GM11168 (cell line): ENCODE results near the gene ATP11A.
"Not testable (repeated sequence)": the region's sequence is repeated elsewhere in the genome, so short reads cannot be mapped to it uniquely, and the experiment has no call there.

Experiments
- in situ Hi-C: fragments of 300-500 bp; cut with MboI; formaldehyde crosslinking; loops from one replicate; pipeline ENCODE4 v1.12.0; 2022; ENCODE audit warnings: low sequenced_read_pairs; ENCODE audit not compliant: unreplicated experiment

ATP11A gene

DNA sequence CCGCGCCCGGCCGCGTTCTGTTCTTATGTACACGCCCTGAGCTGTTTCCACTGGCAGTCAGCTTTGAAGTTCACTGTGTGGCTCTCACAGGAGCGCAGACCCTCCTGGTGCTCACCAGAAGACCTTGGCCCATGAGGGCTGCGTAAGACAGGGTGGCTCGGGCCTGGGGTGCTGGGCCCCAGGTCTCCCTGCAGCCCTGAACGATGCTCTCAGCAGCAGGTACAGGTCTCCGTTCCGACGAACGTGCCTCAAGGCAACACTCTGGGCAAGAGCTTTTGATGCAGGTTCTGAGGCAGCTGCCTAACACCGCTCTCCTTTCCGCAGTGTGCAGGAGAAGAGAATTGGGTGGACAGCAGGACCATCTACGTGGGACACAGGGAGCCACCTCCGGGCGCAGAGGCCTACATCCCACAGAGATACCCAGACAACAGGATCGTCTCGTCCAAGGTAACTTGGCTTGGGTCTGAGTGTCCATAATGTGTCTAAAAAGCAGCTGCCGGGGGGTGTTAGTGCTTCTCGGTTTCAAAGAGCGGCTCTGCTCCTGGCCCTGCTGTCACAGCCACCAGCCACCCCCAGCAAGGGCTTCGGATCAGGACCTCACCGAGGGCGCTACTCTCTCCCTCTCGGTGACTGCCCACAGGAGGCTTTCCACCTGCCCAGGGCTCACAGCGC, 95.1 kb downstream of the ATP11A start:
- in situ Hi-C loops = no loop called here

DNA sequence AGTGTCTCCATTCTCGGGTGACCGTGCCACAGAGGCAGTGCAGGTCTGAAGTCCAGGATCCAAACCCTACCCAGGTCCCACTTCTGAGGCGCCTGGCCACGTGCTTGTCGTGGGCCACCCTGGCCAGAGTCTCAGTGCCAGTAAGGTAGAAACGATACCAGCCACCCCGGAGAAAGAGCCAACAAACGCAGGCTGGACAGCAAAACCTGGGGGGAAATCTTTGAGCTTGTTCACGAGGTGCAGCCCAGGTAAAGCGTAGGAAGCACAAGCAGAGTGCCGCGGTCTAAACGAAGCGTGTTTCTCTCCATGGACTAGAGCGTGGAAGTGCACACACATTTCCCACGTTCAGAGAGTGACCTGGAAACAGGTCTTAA, 95.6 kb downstream of the ATP11A start:
- in situ Hi-C loops = no loop called here

DNA sequence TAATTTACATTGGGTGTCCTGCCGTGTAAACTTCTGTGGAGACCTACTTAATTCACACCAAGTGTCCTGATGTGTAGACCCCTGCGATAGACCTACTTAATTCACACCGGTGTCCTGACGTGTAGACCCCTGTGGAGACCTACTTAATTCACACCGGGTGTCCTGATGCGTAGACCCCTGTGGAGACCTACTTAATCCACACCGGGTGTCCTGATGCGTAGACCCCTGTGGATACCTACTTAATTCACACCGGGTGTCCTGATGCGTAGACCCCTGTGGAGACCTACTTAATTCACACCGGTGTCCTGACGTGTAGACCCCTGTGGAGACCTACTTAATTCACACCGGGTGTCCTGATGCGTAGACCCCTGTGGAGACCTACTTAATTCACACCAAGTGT, 97.0 kb downstream of the ATP11A start:
- in situ Hi-C loops = not testable (repeated sequence)

DNA sequence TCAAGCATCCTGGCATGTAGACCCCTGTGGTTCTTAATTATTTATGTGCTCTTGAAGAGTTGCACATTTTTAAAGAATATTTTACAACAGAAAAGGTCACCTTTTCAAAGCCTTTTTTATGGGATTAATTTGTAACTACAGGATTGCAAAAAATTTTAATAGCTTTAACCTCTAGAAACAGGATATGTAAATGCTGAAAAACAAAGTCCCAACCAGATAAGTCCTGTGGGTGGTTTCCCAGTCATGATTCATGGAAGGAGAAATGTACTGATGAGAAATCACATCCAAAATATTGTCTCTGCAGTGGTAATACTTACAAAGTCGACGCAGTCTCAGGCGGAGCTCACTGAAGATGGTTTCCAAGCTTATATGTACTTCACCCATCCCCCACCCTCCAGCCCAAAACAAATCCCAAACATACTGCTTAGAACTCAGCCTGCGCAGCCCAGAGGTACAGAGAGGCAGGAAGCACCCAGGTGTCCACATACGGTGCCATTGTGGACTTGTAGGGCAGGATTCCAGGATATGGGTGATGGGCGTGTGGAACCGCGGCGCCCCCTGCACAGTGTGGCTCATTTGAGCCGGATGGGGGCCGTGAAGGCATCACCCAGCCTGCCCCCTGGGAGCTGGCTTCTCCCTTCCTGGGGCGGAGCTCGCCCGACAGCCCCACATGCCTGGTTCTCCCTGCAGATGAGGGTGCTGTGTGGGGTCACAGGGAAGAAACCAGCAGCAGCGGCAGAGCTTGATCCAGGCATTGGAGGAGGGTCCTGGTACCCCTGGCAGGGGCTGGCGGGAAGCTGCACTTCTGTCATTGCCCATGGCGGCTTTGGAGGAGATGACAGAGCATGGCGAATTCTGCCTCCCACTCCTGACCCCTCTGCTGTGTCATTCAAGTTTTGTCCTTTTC, 101.2 kb downstream of the ATP11A start:
- in situ Hi-C loops = no loop called here

DNA sequence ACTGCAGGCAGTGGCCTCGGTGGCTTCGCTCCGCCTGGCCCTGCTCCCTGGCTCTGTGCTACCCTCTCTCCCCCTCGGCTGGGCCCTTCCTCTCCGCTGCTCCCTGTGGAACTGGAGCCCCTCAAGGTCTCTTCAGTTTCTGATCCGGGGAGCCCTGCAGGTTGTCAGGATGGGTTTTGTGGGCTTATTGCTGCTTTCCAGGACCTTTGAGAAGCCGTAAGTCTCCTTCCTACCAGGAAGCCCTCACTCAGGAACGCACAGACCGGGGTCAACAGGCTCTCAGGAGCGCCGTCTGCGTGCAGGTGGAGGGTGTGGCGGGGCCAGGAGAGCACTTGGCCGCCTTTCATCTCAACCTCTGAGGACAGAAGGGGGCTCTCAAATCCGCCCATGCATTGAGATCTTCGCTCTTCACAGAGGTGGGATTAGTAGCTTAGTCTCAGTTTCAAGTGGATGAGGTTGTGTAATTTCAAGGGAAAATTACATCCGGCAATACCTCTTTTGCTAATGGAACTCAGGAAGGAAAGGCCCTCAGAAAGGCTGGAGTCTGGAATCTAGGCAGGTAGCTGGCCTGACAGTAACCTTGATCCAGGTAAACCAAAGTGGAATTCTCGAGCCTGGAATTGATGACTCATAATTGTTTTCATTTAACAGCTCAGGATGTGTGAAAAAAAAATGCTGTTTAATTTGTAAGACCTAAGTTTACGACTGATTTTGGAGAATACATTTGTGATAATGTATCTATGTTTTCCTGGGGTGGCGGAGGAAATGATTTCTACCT, 102.0 kb downstream of the ATP11A start:
- in situ Hi-C loops = no loop called here

DNA sequence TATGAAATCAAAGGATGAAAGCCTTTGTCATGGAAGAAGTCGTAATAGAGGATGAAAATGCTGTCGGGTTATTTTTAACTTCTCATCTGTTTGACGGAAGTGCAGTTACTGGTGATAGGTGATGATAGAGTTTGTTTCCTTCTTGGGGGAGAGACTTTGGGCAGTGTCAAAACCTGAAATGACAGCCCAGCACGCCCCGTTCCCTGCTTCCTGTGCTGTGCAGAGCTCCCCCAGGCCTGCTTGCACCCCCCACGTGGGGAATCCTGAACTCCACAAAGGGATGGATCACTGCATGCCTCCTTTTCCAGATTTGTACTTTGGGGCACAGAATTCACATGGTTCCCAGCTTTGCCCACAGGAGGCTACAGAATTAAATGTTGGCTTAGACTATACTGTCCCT, 102.7 kb downstream of the ATP11A start:
- in situ Hi-C loops = no loop called here

DNA sequence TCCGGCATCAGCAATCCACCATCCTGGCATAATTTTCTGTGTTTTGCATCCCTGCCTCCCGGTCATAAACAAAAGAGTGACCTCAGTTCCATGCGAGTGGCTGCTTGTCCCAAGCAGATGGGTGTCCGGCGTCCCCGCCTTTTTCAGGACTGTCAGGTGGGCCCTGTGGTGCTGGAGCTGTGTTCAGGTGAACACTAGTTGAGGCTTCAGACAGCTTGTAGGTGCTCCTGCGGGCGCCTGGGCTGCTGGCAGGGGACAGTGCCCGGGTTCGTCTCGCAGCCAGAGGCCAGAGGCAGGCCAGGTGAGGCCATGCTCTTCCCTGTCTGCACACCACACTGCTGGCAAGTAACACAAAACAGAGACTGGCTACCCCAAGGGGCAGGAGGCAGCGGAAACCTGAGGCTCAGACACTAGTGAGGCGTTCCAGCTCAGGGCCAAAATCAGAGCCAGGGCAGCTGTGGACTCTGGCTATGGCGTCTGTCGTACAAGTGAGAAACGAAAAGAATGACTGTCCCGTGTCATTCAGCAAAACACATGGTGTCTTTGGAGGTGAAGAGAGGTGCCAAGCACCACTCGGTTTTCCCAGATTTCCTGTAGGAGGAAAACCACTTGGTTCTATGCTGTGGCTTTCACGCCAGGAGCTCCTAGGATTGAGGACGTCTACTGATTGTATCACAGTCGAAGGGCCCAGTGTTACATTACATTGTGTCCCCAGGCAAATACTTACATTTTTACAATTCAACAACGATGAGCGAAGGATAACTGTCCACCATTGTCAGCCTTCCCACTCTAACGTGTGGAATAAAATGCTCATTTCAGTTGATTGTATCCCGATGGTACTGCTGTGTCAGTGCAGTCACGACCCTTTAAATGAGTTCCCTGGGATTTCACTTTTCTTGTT, 104.0 kb downstream of the ATP11A start:
- in situ Hi-C loops = no loop called here

DNA sequence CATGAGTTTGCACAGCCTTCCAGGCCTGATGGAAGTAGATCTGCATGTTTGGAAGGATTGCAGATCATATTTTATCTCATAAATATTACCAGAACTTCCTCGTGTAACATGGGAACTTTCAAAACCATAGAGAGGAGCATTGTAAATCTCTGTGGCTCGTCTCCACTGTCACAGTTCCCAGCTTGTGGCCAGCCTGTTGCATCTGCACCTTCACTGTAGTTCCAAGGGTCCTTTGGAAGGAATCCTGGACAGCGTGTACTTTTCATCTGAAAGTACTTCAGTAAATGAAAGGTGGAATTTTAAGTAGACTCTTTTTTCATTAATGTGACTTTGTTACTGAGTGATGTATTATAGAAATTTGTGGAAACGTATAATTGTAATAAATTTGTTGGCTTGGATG, 105.4 kb downstream of the ATP11A start:
- in situ Hi-C loops = no loop called here

DNA sequence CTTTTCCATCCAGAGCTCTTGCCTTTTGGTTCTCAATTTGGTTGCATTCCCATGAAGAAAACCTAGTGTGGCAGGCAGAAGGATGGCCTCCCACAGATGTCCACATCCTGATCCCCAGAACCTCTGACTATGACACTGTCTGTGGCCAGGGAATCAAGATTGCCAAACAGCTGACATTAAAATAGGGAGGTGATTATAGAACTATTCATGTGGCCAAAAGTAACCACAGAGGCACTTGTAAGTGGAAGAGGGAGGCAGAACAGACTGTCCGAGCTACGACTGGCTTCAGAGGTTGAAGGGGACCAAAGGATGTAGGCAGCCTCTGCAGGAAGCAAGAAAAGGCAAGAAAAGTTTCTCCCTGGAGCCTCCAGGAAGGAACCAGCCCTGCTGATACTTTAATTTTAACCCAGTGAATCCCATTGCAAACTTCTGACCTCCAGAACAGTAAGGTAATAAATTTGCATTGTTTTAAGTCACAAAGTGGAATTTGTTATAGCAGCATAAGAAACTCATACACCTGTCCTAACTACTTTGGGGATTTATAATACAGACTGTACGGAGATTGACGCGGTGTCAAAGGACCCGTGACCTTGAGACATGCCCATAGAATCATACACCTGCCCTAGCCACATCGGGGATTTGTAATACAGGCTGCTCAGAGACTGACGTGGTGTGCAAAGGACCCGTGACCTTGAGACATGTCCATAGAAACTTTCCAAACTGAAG, 106.5 kb downstream of the ATP11A start:
- in situ Hi-C loops = no loop called here

DNA sequence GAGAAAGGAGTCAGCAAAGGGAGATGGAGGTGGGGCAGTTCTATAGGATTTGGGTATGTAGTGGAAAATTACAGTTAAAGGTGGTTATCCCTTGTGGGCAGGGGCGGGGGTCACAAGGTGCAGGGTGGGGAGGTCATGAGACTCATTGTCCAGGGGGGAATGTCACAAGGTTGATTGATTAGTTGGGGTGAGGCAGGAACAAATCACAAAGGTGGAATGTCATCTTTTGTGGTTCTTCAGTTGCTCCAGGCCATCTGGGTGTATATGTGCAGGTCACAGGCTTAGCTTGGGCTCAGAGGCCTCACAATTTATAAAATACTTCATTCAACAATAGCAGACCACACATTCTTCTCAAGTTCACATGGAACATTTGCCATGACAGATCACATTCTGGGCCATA, 109.6 kb downstream of the ATP11A start:
- in situ Hi-C loops = no loop called here

DNA sequence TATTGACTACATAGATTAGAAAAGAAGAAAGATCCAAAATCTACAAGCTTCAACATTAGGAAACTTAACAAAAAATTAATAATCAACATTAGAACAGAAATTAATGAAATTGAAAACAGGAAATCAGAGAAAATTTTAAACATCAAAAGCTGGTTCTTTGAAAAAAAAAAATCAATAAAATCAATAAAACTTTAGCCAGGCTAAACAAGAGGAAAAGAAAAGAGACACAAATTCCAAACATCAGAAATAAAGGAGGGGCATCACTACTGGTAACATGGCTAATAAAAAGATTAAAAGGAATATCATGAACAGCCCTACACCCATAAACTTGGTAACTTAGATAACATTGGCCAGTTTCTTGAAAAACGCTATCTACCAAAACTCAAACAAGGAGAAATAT, 110.2 kb downstream of the ATP11A start:
- in situ Hi-C loops = no loop called here

DNA sequence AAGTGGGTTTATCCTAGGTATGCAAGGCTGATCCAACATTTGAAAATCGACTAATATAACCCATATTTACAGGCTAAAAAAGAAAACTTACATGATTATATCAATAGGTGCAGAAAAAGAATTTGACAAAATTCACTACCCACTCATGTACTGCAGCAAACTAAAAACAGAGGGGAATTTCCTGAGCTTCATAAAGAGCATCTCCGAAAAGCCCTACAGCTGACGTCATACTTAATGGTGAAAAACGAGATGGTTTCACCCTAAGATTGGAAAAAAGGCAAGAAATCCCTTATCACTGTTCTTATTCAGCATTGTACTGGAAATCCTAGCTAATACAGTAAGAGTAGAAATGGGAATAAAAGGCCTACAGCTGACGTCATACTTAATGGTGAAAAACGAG, 111.0 kb downstream of the ATP11A start:
- in situ Hi-C loops = not testable (repeated sequence)

DNA sequence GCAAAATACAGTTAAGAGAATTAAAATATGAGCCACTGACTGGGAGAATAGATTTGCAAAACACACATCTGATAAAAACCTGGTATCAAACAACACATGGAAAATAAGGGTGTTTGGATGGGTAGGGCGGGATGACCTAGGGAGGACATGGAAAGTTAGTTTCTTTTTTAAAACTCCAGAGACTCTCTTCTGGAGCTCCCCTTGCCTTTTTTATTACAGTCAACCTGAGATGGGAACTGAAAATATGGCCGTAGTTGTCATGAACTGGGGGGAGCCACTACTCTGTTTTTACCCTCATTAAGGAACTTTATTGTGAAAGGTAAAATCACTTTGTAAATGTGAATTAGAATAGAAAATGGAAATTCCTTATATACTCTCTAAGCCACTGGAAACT, 113.0 kb downstream of the ATP11A start:
- in situ Hi-C loops = no loop called here

DNA sequence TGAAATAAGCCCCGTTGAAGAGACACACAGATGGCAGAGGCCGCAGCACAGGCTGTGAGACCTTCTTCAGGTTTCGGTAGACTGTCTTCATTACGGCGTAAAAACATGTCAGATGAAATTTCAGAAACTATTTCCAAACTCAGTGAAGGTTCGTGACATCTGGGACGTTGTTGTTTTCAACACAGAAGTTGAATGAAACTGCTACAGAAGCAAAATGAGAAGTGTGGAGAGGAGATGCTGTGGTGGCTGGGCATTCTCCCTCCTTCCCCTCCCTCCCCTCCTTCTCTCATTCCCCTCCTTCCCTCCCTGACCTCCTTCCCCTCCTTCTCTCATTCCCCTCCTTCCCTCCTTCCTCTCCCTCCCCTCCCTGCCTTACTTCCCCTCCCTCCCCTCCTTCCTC, 113.6 kb downstream of the ATP11A start:
- in situ Hi-C loops = no loop called here

DNA sequence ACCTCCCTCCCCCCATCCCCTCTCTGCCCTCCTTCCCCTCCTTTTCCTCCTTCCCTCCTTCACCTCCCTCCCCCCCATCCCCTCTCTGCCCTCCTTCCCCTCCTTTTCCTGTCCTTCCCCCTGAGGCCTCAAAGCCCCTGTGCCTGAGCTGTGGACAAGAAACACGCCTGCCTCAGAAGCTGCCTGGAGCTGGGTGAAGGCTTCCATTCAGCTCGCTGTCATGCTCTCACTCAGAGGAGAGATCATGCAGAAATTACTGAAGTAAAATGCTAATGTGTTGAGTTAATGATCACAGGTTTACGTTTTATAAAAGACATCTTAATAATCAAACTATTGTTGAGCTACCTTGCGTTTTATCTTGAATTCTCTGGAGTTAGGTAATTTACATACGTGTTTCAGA, 114.5 kb downstream of the ATP11A start:
- in situ Hi-C loops = no loop called here

DNA sequence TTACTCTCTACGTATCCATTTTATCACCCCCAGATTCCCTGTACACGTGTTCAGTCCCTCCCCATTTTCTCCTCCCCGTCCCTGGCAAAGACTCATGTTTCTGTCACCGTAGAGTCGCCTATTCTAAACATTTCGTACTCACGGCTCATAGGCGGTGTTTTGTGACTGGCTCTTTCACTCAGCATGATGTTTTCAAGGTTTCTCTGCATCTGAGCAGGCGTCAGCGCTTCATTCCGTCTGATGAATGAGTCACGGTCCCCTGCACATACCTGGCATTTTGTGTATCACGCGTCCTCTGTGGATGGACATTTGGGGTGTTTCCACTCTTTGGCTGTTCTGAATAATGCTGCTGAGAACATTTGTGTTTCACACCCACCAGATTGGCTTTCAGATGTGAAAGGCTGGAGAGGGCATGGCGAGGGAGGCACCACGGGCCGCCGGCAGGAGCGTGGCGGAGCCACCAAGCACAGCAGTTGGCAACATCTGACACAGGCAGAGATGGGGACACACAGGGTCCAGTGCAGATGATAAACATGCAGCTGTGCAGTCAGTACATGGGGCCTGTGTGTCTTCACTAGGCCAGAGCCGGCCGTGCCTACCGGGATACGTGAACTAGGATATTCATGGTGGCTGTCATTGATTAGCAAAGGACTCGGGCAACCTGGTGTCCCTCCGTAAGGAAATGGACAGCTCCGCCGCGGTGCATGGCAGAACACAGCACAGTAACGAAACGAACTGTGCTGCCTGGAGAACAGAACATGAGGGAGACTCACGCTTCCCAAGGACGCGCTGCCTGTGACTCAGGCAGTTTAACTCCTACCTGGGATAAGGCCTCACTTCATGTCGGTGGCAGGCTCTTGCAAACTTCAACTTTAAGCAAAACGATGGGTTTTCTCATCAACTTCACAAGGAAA, 117.2 kb downstream of the ATP11A start:
- in situ Hi-C loops = no loop called here

DNA sequence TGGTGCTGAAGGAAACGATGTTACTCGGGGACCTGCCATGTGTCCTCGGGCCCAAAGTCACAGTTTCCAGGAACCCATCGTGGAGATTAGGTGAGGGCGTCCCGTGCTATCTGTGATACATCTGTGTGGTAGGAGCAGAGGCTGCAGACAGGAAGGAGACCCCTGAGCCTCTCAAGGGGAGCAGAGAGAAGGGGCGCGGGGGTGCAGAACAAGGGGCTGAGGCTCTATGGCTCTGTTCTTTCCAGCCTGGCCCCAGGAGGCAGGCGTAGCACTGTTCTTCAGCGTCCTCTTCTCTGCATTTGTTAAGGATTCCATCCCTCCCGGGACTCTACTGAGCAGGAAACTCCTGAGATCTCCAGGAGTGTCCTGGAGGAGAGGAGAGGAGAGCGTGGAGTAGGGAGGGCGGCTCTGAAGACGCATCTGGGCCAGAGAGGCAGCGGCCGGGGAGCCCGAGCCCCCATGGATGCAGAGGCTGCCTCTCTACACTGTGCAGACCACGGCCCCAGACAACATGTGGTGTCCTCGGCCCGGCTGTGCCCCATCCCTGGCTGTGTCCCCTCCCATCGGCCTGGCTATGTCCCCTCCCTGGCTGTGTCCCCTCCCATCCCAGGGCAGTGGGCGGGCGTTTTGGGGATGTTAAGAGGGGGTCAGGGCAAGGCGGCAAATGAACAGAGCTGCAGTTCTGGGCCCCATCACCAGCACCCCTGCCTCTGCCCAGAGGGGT, 118.0 kb downstream of the ATP11A start:
- in situ Hi-C loops = no loop called here
